Measurements from ENCODE around the gene HCRT. TPM values are rescaled to one million over a fixed set of nuclear protein-coding genes. Genes with fewer than 3 reads are reported as not detected.

HCRT gene
- total and polyA plus RNA-seq, 9 donors = not detected

DNA sequence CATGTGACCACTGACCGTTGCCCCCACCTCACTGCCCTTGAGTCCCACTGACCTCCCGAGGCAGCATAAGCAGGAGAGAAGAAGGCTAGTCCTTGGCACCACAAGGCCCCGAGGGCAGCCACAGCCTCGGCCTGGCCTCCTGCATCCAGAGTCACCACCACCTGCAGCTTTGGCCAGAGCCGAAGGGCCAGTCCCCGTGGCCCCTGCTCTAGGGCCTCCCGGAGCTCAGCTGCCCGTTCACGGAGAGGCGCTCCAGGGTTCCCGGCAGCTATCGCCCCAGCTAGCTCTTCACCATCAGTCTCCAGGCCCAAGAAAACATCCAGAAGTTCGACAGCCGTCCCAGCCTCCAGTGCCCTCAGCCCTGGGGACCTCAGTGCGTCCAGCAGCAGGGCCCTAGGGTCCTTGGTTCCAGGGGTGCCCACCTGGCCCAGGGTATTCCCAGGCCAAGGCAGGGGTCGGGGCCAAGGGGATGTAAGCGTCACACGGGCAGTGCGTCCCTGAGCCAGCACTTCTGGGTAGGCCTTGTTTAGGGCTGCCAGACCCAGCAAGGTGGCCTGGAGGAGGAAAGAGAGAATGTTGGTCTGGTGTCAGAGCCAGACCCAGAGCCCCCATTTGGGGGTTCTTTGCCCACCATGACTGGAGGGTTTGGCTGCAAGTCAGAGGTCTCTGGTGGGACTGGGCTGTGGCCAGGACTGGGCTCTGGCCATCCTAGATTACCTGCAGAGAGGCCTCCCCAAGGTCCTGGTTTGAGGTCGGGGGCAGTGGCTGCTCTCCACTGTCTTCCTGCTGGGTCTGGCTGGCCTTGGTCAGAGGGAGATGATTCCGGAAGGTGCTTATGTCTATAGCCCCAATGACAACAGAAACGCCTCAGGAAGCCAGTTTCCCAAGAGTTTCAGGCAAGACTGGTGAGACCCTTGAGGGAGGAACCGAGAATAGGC, 7.2 kb upstream of the HCRT start:
- H3K9me3 ChIP-seq = no peaks in the 10 kb centered on the region
- no peak overlapping the region for H3K4me3 ChIP-seq
- H3K27ac ChIP-seq = no peak overlapping the region
- H3K27me3 ChIP-seq = no peaks in the 10 kb centered on the region
- no peak for DNase-seq
- H3K4me1 ChIP-seq (ENCODE audit: insufficient read depth) = peaks cover 10% of the 10 kb centered on the region
- intact Hi-C loops (cut with DNase I) = no loop called here
- TF ChIP-seq, protein P1, sequence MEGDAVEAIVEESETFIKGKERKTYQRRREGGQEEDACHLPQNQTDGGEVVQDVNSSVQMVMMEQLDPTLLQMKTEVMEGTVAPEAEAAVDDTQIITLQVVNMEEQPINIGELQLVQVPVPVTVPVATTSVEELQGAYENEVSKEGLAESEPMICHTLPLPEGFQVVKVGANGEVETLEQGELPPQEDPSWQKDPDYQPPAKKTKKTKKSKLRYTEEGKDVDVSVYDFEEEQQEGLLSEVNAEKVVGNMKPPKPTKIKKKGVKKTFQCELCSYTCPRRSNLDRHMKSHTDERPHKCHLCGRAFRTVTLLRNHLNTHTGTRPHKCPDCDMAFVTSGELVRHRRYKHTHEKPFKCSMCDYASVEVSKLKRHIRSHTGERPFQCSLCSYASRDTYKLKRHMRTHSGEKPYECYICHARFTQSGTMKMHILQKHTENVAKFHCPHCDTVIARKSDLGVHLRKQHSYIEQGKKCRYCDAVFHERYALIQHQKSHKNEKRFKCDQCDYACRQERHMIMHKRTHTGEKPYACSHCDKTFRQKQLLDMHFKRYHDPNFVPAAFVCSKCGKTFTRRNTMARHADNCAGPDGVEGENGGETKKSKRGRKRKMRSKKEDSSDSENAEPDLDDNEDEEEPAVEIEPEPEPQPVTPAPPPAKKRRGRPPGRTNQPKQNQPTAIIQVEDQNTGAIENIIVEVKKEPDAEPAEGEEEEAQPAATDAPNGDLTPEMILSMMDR (IDR thresholded peaks at IDR 0.05) = no peak
- TF ChIP-seq POLR2A (IDR thresholded peaks at IDR 0.05) (no peak), EP300 (IDR thresholded peaks at IDR 0.05) (no peak)
- 82 to 87% (median 86%) methylated on average over 13 to 23 of the region's 23 CpGs for WGBS, 3 donors
- no peaks in the 10 kb centered on the region for H3K36me3 ChIP-seq

DNA sequence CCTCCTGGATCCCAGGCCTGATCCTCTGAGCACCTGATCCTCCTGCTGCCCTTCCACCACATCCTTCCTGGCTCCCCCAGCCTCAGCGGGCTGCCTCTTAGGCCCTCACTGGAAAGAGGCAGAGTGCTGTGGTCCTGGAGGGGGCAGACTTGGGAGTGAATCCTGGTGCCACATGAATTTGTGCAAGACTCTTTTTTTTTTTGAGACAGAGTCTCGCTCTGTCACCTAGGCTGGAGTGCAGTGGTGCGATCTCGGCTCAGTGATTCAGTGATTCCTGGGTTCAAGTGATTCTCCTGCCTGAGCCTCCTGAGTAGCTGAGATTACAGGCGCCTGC, 6.0 kb upstream of the HCRT start:
- WGBS, 3 donors = 95 to 97% (median 96%) methylated on average over 5 of the region's 5 CpGs
- Histone ChIP-seq H3K4me1 (ENCODE audit: insufficient read depth) (peaks cover 10% of the 10 kb centered on the region), H3K4me3 (no peak overlapping the region), H3K27ac (no peak overlapping the region), H3K9me3 (no peaks in the 10 kb centered on the region), H3K36me3 (no peaks in the 10 kb centered on the region), H3K27me3 (no peaks in the 10 kb centered on the region)
- TF ChIP-seq, protein P1 (IDR thresholded peaks at IDR 0.05) = no peak
- no peak for TF ChIP-seq POLR2A (IDR thresholded peaks at IDR 0.05)
- no peak for TF ChIP-seq EP300 (IDR thresholded peaks at IDR 0.05)
- DNase-seq = no peak
- intact Hi-C loops (cut with DNase I) = no loop called here

DNA sequence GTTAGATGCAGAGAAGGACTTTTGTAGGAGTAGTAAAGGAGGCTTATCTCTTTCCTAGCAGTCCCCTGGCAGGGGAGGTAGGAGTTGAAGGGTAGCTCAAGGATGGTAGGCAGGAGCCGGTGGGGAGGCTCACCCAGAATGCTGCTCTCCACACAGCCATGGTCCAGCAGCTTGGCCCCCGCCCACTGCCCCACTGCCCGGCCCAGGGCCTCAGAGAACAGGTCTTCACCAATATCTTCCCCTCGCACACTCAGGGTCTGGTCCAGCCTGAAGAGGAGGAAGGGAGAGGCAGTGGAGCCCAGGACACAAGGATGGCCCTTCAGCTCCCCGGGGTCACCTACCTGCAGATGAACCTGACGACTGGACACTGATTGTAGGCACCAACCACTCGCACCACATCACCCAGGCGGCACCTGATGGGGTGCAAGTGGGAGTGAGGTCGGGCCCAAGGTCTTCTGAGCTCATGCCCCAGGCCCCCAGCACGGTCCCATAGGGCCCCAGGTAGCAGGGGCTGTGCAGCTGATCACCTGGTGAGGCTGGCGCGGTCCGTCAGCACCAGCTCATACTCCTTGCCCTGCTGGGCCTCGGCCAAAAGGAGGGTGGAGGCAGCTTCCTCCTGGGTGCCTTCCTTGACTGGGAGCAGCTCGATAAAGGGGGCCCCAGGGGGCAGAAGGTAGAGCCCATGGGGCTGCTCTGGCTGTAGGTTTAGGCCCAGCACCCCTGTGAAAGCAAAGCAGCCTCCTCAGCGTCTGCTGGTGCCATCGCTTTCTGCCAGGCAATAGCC, 5.4 kb upstream of the HCRT start:
- WGBS, 3 donors = 85 to 87% (median 85%) methylated on average over 16 to 17 of the region's 17 CpGs

DNA sequence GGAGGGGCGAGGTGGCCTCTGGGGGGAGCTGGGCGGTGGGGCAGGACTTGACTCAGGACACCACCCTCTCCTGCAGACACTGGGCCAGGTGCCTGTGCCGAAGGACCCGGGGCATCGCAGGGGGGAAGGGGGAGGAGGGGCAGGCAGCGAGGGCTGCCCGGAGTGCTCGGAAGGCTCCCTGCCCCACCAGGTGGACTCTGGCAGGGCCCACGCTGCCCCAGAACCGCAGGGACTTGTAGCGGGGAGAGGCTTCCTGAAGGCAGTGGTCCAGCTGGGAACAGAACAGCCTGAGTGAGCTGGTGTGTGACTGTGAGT, 4.4 kb upstream of the HCRT start:
- intact Hi-C loops (cut with DNase I) = no loop called here
- Histone ChIP-seq H3K36me3 (no peaks in the 10 kb centered on the region), H3K9me3 (no peaks in the 10 kb centered on the region), H3K4me1 (ENCODE audit: insufficient read depth) (peaks cover 9% of the 10 kb centered on the region), H3K27me3 (no peaks in the 10 kb centered on the region), H3K27ac (no peak overlapping the region), H3K4me3 (no peak overlapping the region)
- DNase-seq = no peak
- TF ChIP-seq POLR2A (IDR thresholded peaks at IDR 0.05) (no peak), EP300 (IDR thresholded peaks at IDR 0.05) (no peak)
- TF ChIP-seq, protein P1 (IDR thresholded peaks at IDR 0.05) = no peak
- WGBS, 3 donors = 66 to 78% (median 72%) methylated on average over 8 to 11 of the region's 11 CpGs

More for the DNA sequence above, 5.4 kb upstream of the HCRT start:
- Histone ChIP-seq H3K4me1 (ENCODE audit: insufficient read depth) (peaks cover 10% of the 10 kb centered on the region), H3K27ac (no peak overlapping the region), H3K36me3 (no peaks in the 10 kb centered on the region), H3K4me3 (no peak overlapping the region), H3K27me3 (no peaks in the 10 kb centered on the region), H3K9me3 (no peaks in the 10 kb centered on the region)
- no peak for DNase-seq
- intact Hi-C loops (cut with DNase I) = no loop called here
- TF ChIP-seq EP300 (IDR thresholded peaks at IDR 0.05) = no peak
- TF ChIP-seq POLR2A (IDR thresholded peaks at IDR 0.05) = no peak
- TF ChIP-seq, protein P1 (IDR thresholded peaks at IDR 0.05) = no peak
